Mucosa of descending colon (tissue), 3 donors: ENCODE results near the gene TSPAN5. TPM values are rescaled to one million over a fixed set of nuclear protein-coding genes. Genes with fewer than 3 reads are reported as not detected.

Source experiments
- ATAC-seq: fragments of 200-7000 bp; cut with Tn5 transposase; one replicate; pipeline ENCODE4 v1.9.1; 2020; ENCODE audit warnings: mild to moderate bottlenecking, moderate library complexity
- DNase-seq, 3 donors: peaks; one replicate each; pipeline ENCODE4 v3.0.0-alpha.2; 2020
- H3K36me3 ChIP-seq: fragments of 200-600 bp; one replicate; pipeline ENCODE4 v1.8.0; 2021; ENCODE audit warnings: low read depth, mild to moderate bottlenecking
- H3K4me1 ChIP-seq: fragments of 200-600 bp; one replicate; pipeline ENCODE4 v1.8.0; 2021; ENCODE audit warnings: low read depth, mild to moderate bottlenecking
- H3K4me3 ChIP-seq: fragments of 200-600 bp; one replicate; pipeline ENCODE4 v1.8.0; 2021; ENCODE audit warnings: mild to moderate bottlenecking
- H3K9me3 ChIP-seq: fragments of 200-600 bp; one replicate; pipeline ENCODE4 v1.8.0; 2021; ENCODE audit warnings: mild to moderate bottlenecking
- CTCF ChIP-seq: fragments of 200-600 bp; IDR thresholded peaks from one replicate; pipeline ENCODE4 v1.8.0; 2022; ENCODE audit warnings: antibody characterized with exemption, mild to moderate bottlenecking
- intact Hi-C, 2 donors: fragments of 100-400 bp; cut with DNase I in 1 of 2; cut with micrococcal nuclease in 1 of 2; formaldehyde crosslinking; loops; one replicate each; pipeline versions ENCODE4 v1.11.0 to v1.11.1; 2022; cut with DNase I, micrococcal nuclease
- total RNA-seq, 3 donors: library from RNA; stranded (reverse); fragmentation: NEBNext Ultra II Directional in 2 of 3; extraction: Animal tissue kit (Norgen Biotek cat#: 25700) in 2 of 3; gene quantifications; one replicate each; pipeline versions ENCODE4 v1.2.1 to v1.2.4, GENCODE V29; 2021 to 2023
- donor health status: DM: no; HTN: no; CAD: no; lungs with moderate emphysema.
- donor health status: DM: no; HTN: no; CAD: no.
- donor health status: DM: no; HTN: yes; CAD: no.

Gene TSPAN5
- total RNA-seq, 3 donors from 2014 or later, result 3.9 to 11.8 (median 4.9) TPM

DNA sequence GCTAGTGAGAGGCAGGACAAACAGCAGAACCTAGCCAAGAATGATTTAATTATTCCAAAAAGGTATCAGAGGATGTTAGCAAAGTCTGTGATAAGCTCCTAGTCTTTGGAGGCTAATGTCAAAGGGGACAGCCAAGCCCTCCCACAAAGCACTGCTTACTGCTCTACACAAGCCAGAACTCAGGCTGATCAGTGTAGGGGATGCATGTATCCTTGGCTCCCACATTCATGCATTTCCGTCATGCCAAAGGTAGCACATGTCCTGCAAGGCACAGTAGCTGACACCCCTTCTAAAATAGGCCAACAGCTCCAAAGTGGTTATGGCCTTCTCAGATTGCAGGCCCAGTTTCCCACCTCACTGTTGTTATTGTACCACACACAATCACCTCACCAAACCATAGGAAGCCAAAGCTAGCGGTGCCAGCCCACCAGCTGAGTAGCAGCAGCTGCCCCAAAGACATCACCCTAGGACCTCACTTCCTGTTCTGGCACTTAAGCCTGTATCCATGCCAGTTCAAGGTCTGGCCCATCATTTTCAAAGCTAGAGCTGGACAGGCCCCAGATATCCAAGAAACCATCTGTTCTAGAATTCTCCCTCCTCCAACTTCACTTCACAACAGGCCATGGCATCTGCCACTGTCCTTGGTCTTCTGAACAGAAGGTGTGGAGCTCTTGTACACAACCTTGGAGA, 40.9 kb downstream of the TSPAN5 start:
- no peak for TF ChIP-seq CTCF
- intact Hi-C loops, result no loop called here
- Histone ChIP-seq H3K9me3 (no peaks in the 10 kb centered on the region), H3K4me3 (no peak overlapping the region), H3K36me3 (no peaks in the 10 kb centered on the region), H3K4me1 (peaks cover 3% of the 10 kb centered on the region)
- ATAC-seq, result no peak
- no peak for DNase-seq

DNA sequence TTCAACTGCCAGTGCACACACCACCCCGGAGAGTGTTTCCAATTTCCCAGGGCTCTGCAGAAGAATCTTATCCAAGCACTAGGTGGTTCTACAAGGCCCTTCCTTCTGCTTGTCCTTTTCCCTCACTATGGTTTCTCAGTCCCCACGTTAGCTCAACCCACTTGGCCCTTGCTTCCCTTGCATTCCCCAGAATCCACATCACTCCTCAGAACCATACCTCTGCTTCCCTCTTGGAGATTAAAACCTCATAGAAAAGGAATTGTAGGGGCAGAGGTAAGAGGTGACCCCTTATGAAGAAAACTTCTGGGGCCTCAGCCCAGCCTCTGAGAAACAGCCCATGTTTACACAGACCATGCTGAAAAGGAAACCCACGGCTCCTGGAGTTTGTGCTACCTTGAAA, 42.4 kb downstream of the TSPAN5 start:
- no peak for ATAC-seq
- Histone ChIP-seq H3K4me3 (no peak overlapping the region), H3K4me1 (peaks cover 3% of the 10 kb centered on the region), H3K9me3 (no peaks in the 10 kb centered on the region), H3K36me3 (no peaks in the 10 kb centered on the region)
- no peak for DNase-seq
- no peak for TF ChIP-seq CTCF
- intact Hi-C loops, result no loop called here

DNA sequence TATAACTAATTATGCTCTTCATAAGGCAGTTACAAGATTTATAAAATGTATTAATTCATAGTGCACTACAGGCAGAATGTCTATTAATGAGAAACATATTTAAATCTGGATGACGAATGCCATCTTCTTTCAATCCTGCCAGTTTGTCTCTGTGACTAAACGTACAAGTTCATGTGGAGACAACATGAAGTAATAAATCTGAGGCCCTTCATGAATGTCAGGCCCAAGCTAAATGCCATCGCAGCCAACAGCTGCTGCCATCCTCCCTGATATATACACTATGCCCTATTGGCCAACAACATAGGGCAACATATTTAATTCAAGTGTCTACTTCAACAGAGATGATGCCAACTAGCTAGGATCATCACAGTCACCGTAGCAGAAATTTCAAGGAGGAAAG, 43.7 kb downstream of the TSPAN5 start:
- DNase-seq (no peak), ATAC-seq (no peak)
- Histone ChIP-seq H3K36me3 (no peaks in the 10 kb centered on the region), H3K4me1 (peaks cover 3% of the 10 kb centered on the region), H3K4me3 (no peak overlapping the region), H3K9me3 (no peaks in the 10 kb centered on the region)
- intact Hi-C loops, result no loop called here
- TF ChIP-seq CTCF, result no peak

DNA sequence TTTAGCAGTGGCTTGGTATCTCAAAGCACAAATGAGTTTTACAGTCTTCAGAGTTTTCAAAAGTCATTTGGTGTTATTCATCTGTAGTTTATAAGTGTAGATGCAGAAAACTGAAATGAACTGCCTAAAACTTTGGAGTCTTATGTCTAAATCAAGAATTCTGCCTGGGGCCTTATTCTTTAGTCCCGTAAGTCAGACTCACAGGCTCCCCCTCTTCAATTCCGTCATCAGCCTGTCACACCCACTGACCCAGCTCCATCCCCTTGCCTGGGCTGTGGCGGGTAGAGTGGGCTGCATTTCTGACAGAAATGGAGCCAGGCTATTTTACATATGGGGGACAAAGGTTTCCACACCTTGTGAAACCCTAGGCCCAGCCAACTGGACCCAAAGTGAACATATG, 44.3 kb downstream of the TSPAN5 start:
- H3K4me3 ChIP-seq, result no peak overlapping the region
- intact Hi-C loops, result no loop called here
- ATAC-seq (no peak), DNase-seq (no peak)
- H3K36me3 ChIP-seq, result no peaks in the 10 kb centered on the region
- H3K9me3 ChIP-seq, result no peaks in the 10 kb centered on the region
- TF ChIP-seq CTCF, result no peak
- H3K4me1 ChIP-seq, result no peaks in the 10 kb centered on the region

DNA sequence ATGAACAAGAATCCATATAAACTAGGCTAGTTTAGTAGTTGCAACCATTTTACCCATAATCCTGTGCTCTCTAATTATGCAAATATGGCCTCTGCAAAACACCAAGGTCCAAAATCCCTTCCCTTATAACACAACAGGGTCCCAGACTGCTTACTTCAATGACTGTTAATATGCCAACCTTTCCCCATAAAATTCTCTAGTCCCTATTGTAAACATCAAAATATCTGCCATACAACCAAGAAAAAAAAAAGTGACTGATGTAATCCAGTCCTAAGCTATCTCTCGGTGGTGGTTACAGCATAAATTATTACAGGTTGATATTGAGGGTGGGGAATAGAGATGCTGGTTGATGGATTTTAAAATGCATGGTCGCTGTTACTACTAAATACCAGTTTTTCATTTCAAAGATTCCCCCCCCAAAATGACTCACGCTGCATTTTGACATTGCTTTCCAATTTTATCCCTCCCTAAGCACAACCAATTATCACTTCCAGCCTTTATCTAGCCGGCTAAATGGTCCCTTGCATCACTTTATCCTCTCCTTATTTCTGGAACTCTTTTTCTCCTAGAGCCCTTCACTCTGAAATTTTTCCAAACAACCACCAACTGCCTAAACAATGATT, 44.8 kb downstream of the TSPAN5 start:
- Histone ChIP-seq H3K4me3 (no peak overlapping the region), H3K9me3 (no peaks in the 10 kb centered on the region), H3K4me1 (no peaks in the 10 kb centered on the region), H3K36me3 (no peaks in the 10 kb centered on the region)
- DNase-seq, result no peak
- intact Hi-C loops, result no loop called here
- no peak for ATAC-seq
- no peak for TF ChIP-seq CTCF
